GM12891 (cell line): ENCODE results near the gene PRSS12.

Experiments
- POLR2A ChIP-seq: IDR thresholded peaks from 2 replicates; pipeline ENCODE4 v1.6.1; 2011; ENCODE audit warnings: low read depth, low read length, control low read depth
- POLR2AphosphoS5 ChIP-seq: IDR thresholded peaks from 2 replicates; pipeline ENCODE4 v1.6.1; 2011; ENCODE audit warnings: low read depth, low read length, control low read depth
- POU2F2 ChIP-seq: IDR thresholded peaks from 2 replicates; pipeline ENCODE4 v1.6.1; 2011; ENCODE audit warnings: low read depth, mild to moderate bottlenecking, control low read depth, low read length, moderate library complexity
- TAF1 ChIP-seq: IDR thresholded peaks from 2 replicates; pipeline ENCODE4 v1.6.1; 2011; ENCODE audit warnings: low read depth, low read length, control low read depth

- no peak for TF ChIP-seq POLR2A
- no peak for TF ChIP-seq TAF1
- TF ChIP-seq POLR2AphosphoS5 = no peak
- TF ChIP-seq POU2F2 = no peak
Measured at GRCh38 chr4:118270492-118270891, 82.3 kb downstream of the PRSS12 start.
